ENCODE data around the gene TP63.

Gene TP63

GRCh38 chr3:189786479-189787064 lies 155.4 kb downstream of the TP63 start:
- no peak for DNase-seq

GRCh38 chr3:189787191-189787590 lies 156.0 kb downstream of the TP63 start:
- no peak for DNase-seq

GRCh38 chr3:189787632-189788031 lies 156.4 kb downstream of the TP63 start:
- DNase-seq = no peak

GRCh38 chr3:189789432-189789831 lies 158.2 kb downstream of the TP63 start:
- DNase-seq = no peak

GRCh38 chr3:189790658-189791057 lies 159.5 kb downstream of the TP63 start:
- DNase-seq = no peak

GRCh38 chr3:189792046-189792929 lies 161.1 kb downstream of the TP63 start:
- DNase-seq = no peak

- no peak for DNase-seq
Observed at GRCh38 chr3:189794518-189794917, 163.3 kb downstream of the TP63 start.

- no peak for DNase-seq
Observed at GRCh38 chr3:189797103-189797750, 166.0 kb downstream of the TP63 start.

- no peak for DNase-seq
Observed at GRCh38 chr3:189799366-189799765, 168.2 kb downstream of the TP63 start.

- no peak for DNase-seq
Observed at GRCh38 chr3:189800436-189800835, 169.2 kb downstream of the TP63 start.

GRCh38 chr3:189803254-189803653 lies 172.1 kb downstream of the TP63 start:
- no peak for DNase-seq

GRCh38 chr3:189805375-189806067 lies 174.3 kb downstream of the TP63 start:
- DNase-seq = no peak

- DNase-seq = no peak
Observed at GRCh38 chr3:189806171-189806951, 175.2 kb downstream of the TP63 start.

GRCh38 chr3:189808246-189809007 lies 177.2 kb downstream of the TP63 start:
- DNase-seq = no peak

- no peak for DNase-seq
Observed at GRCh38 chr3:189809583-189809982, 178.4 kb downstream of the TP63 start.

GRCh38 chr3:189812806-189813465 lies 181.7 kb downstream of the TP63 start:
- no peak for DNase-seq

GRCh38 chr3:189813647-189814240 lies 182.6 kb downstream of the TP63 start:
- DNase-seq = no peak

GRCh38 chr3:189820365-189820720 lies 189.2 kb downstream of the TP63 start:
- no peak for DNase-seq

GRCh38 chr3:189821262-189821661 lies 190.1 kb downstream of the TP63 start:
- no peak for DNase-seq

- DNase-seq = no peak
Observed at GRCh38 chr3:189822726-189823125, 191.5 kb downstream of the TP63 start.

All from inflammatory macrophage treated with lipopolysaccharide for 1 hour (primary cell).